ENCODE data around the gene ARHGAP32. TPM values are rescaled to one million over a fixed set of nuclear protein-coding genes. Genes with fewer than 3 reads are reported as not detected.

The ARHGAP32 gene
- total and polyA plus RNA-seq, 9 donors = 5.9 to 34.8 (median 28.4) TPM

DNA sequence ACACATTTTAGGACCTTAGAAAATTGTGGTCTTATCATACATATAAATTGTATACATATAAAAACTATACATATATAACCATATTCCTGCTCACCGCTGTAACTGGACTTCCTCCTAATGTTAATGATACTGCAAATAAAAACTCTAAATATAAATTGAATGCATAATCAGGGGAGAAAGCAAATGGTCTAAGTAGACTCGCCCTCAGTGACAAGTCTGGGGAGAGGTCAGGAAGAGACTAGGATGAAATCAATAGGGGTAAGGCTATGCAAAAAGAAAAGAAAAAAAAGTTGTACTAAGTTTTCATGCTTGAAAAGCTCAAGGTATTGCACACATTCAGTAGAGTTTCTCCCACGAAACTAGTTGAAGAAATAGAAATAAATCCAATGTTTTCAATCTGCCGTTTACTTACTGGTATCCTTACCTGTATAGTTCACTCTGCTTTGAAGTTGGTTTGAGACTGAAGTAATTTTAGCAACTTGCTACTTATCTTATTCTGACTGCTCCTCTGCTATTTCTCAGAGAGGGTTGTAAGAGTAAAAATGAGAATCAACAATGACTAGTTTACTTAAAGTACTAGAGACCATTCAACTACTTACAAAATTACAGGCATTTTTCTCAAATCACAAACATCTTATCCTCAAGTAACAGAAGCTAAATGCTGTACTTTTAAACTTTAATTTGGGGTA, 12.2 kb upstream of the ARHGAP32 start:
- H3K27me3 ChIP-seq = no peaks in the 10 kb centered on the region
- no peaks in the 10 kb centered on the region for H3K4me1 ChIP-seq (ENCODE audit: insufficient read depth)
- no peaks in the 10 kb centered on the region for H3K36me3 ChIP-seq
- 87 to 90% (median 88%) methylated on average over 4 of the region's 4 CpGs for WGBS, 3 donors
- H3K27ac ChIP-seq = no peak overlapping the region
- no peak overlapping the region for H3K4me3 ChIP-seq
- no peaks in the 10 kb centered on the region for H3K9me3 ChIP-seq
- TF ChIP-seq EP300 (IDR thresholded peaks at IDR 0.05) (no peak), POLR2A (IDR thresholded peaks at IDR 0.05) (no peak), CTCF (IDR thresholded peaks at IDR 0.05) (no peak)
- intact Hi-C loops (cut with DNase I) = no loop called here
- DNase-seq = no peak

- WGBS, 3 donors = 79 to 92% (median 92%) methylated on average over 5 of the region's 5 CpGs
- no peaks in the 10 kb centered on the region for H3K36me3 ChIP-seq
- TF ChIP-seq POLR2A (IDR thresholded peaks at IDR 0.05) = no peak
- TF ChIP-seq CTCF (IDR thresholded peaks at IDR 0.05) = no peak
- TF ChIP-seq EP300 (IDR thresholded peaks at IDR 0.05) = no peak
- H3K27me3 ChIP-seq = no peaks in the 10 kb centered on the region
- H3K4me1 ChIP-seq (ENCODE audit: insufficient read depth) = no peaks in the 10 kb centered on the region
- DNase-seq = no peak
- H3K27ac ChIP-seq = no peak overlapping the region
- no peak overlapping the region for H3K4me3 ChIP-seq
- intact Hi-C loops (cut with DNase I) = no loop called here
- H3K9me3 ChIP-seq = no peaks in the 10 kb centered on the region
Observed at GRCh38 chr11:129202646-129203045, 10.5 kb upstream of the ARHGAP32 start.

GRCh38 chr11:129195682-129196081, 3.6 kb upstream of the ARHGAP32 start:
- no peak for DNase-seq
- no peak overlapping the region for H3K4me3 ChIP-seq
- TF ChIP-seq EP300 (IDR thresholded peaks at IDR 0.05) = no peak
- TF ChIP-seq CTCF (IDR thresholded peaks at IDR 0.05) = no peak
- no peak for TF ChIP-seq POLR2A (IDR thresholded peaks at IDR 0.05)
- H3K36me3 ChIP-seq = no peaks in the 10 kb centered on the region
- H3K4me1 ChIP-seq (ENCODE audit: insufficient read depth) = no peaks in the 10 kb centered on the region
- H3K27me3 ChIP-seq = no peaks in the 10 kb centered on the region
- H3K27ac ChIP-seq = no peak overlapping the region
- H3K9me3 ChIP-seq = no peaks in the 10 kb centered on the region
- 92 to 96% (median 94%) methylated on average over 6 of the region's 6 CpGs for WGBS, 3 donors
- intact Hi-C loops (cut with DNase I) = no loop called here

- no peak for DNase-seq
- Histone ChIP-seq H3K4me1 (ENCODE audit: insufficient read depth) (peaks cover 2% of the 10 kb centered on the region), H3K27ac (no peak overlapping the region), H3K27me3 (no peaks in the 10 kb centered on the region), H3K9me3 (no peaks in the 10 kb centered on the region), H3K4me3 (no peak overlapping the region), H3K36me3 (no peaks in the 10 kb centered on the region)
- WGBS, 3 donors = 69 to 81% (median 69%) methylated on average over 4 of the region's 4 CpGs
- intact Hi-C loops (cut with DNase I) = no loop called here
- no peak for TF ChIP-seq CTCF (IDR thresholded peaks at IDR 0.05)
- no peak for TF ChIP-seq POLR2A (IDR thresholded peaks at IDR 0.05)
- TF ChIP-seq EP300 (IDR thresholded peaks at IDR 0.05) = no peak
Observed at GRCh38 chr11:129191649-129192048, 476 bp downstream of the ARHGAP32 start.
